A549 (cell line): ENCODE measurements around the gene TMEM119. TPM values are rescaled to one million over a fixed set of nuclear protein-coding genes. Genes with fewer than 3 reads are reported as not detected.

ENCODE experiments used
- ATAC-seq, 2 experiments: fragments of 200-7000 bp in 1 of 2; fragments of >200 bp in 1 of 2; cut with Nextera tagmentation in 1 of 2; cut with Tn5 transposase in 1 of 2; 3 replicates each; pipeline versions ENCODE4 v1.8.0 to v1.9.1; 2018 to 2020; ENCODE audit warnings: mild to moderate bottlenecking in 1 of 2, moderate library complexity in 1 of 2
- CTCF ChIA-PET: fragments of 300-600 bp; sonication (Branson Sonifier 250); formaldehyde crosslinking; extraction: SDS; loops from one replicate; lab custom pipeline; 2021; ENCODE audit warnings: antibody characterized with exemption, inconsistent platforms; lab: Yijun Ruan, JAX
- POLR2A ChIA-PET: fragments of 350-600 bp; formaldehyde crosslinking; extraction: SDS; loops from one replicate; lab custom pipeline; 2021; ENCODE audit warnings: antibody characterized with exemption, inconsistent platforms; lab: Yijun Ruan, JAX
- DNase-seq, 2 experiments: peaks; one replicate each; pipeline versions ENCODE4 v3.0.0 to v3.0.0-alpha.2; 2011 to 2016; ENCODE audit warnings: low read depth in 1 of 2, low spot score in 1 of 2
- FAIRE-seq: peaks from 2 replicates; lab custom pipeline; 2011; peaks lifted over from hg19 to GRCh38; lab: Jason Lieb, UNC
- H3K27ac ChIP-seq, 2 experiments: fragments of >200 bp; sonication (Bioruptor Twin); formaldehyde crosslinking; 3 replicates each; pipeline ENCODE4 v1.5.1; 2016 to 2017
- H3K4me1 ChIP-seq: fragments of >200 bp; sonication (Bioruptor Twin); formaldehyde crosslinking; 3 replicates; pipeline ENCODE4 v1.6.1; 2016
- H3K4me2 ChIP-seq: fragments of >200 bp; sonication (Bioruptor Twin); formaldehyde crosslinking; 3 replicates; pipeline ENCODE4 v1.6.1; 2016
- H3K4me3 ChIP-seq: fragments of >200 bp; sonication (Bioruptor Twin); formaldehyde crosslinking; 3 replicates; pipeline ENCODE4 v1.5.1; 2016
- H3K9me3 ChIP-seq: fragments of >200 bp; sonication (Bioruptor Twin); formaldehyde crosslinking; 3 replicates; pipeline ENCODE4 v1.6.1; 2016
- CBX2 ChIP-seq: fragments of 200-600 bp; sonication (generic); IDR thresholded peaks from 2 replicates; pipeline ENCODE4 v1.6.1; 2016; ENCODE audit warnings: low read depth, mild to moderate bottlenecking, borderline replicate concordance
- CTCF ChIP-seq: fragments of >200 bp; sonication (Bioruptor Twin); formaldehyde crosslinking; IDR thresholded peaks from 3 replicates; pipeline ENCODE4 v1.5.1; 2016
- EHF ChIP-seq: fragments of 250-450 bp; sonication (Bioruptor Pico); IDR thresholded peaks from 2 replicates; pipeline ENCODE4 v1.5.0; 2020; ENCODE audit warnings: mild to moderate bottlenecking
- EHMT2 ChIP-seq: fragments of 200-600 bp; sonication (generic); IDR thresholded peaks from 2 replicates; pipeline ENCODE4 v1.6.1; 2016; ENCODE audit warnings: antibody characterized with exemption, low read depth, mild to moderate bottlenecking, moderate library complexity
- ELK1 ChIP-seq: fragments of 150-350 bp; IDR thresholded peaks from 2 replicates; pipeline ENCODE4 v1.6.1; 2014; ENCODE audit warnings: low read depth, mild to moderate bottlenecking, low read length
- EP300 ChIP-seq, 2 experiments: fragments of >200 bp; sonication (Bioruptor Twin); formaldehyde crosslinking; IDR thresholded peaks; 2 replicates in 1 of 2; 3 replicates in 1 of 2; pipeline ENCODE4 v1.6.1; 2016 to 2017
- ESRRA ChIP-seq: fragments of 150-350 bp; IDR thresholded peaks from 2 replicates; pipeline ENCODE4 v1.6.1; 2014; ENCODE audit warnings: mild to moderate bottlenecking, low read length, borderline replicate concordance
- HMGXB4 ChIP-seq: fragments of 250-450 bp; sonication (Bioruptor Pico); IDR thresholded peaks from 2 replicates; pipeline ENCODE4 v1.5.0; 2021; ENCODE audit warnings: mild to moderate bottlenecking, moderate library complexity, borderline replicate concordance
- HOXB5 ChIP-seq: fragments of 250-450 bp; sonication (Bioruptor Pico); IDR thresholded peaks from 2 replicates; pipeline ENCODE4 v1.5.0; 2020; ENCODE audit warnings: mild to moderate bottlenecking, moderate library complexity
- JUN ChIP-seq, 2 experiments: fragments of >200 bp; sonication (Bioruptor Twin); formaldehyde crosslinking; IDR thresholded peaks; 2 replicates in 1 of 2; 3 replicates in 1 of 2; pipeline ENCODE4 v1.6.1; 2016 to 2017
- JUNB ChIP-seq: fragments of >200 bp; sonication (Bioruptor Twin); formaldehyde crosslinking; IDR thresholded peaks from 2 replicates; pipeline ENCODE4 v1.6.1; 2016
- KDM1A ChIP-seq: fragments of 200-600 bp; sonication (generic); IDR thresholded peaks from 2 replicates; pipeline ENCODE4 v1.6.1; 2016; ENCODE audit warnings: low read depth, mild to moderate bottlenecking
- NPAS2 ChIP-seq: fragments of 250-450 bp; sonication (Bioruptor Pico); IDR thresholded peaks from 2 replicates; pipeline ENCODE4 v1.8.0; 2022; ENCODE audit warnings: mild to moderate bottlenecking, moderate library complexity, borderline replicate concordance
- RAD21 ChIP-seq, 2 experiments: fragments of >200 bp in 1 of 2; sonication (Bioruptor Twin) in 1 of 2; formaldehyde crosslinking in 1 of 2; IDR thresholded peaks in 1 of 2; conservative IDR thresholded peaks in 1 of 2; 2 replicates in 1 of 2; 3 replicates in 1 of 2; pipeline ENCODE4 v1.6.1; 2012 to 2018; ENCODE audit warnings: inconsistent platforms in 1 of 2
- RARB ChIP-seq: fragments of 250-450 bp; sonication (Bioruptor Pico); IDR thresholded peaks from 2 replicates; pipeline ENCODE4 v1.8.0; 2021; ENCODE audit warnings: mild to moderate bottlenecking, moderate library complexity
- REST ChIP-seq: fragments of 200-600 bp; sonication (generic); IDR thresholded peaks from 2 replicates; pipeline ENCODE4 v1.6.1; 2016; ENCODE audit warnings: antibody characterized with exemption, mild to moderate bottlenecking, moderate library complexity
- RFX5 ChIP-seq: fragments of 450-650 bp; IDR thresholded peaks from 2 replicates; pipeline ENCODE4 v1.7.1; 2014; ENCODE audit warnings: antibody characterized with exemption, mild to moderate bottlenecking, moderate library complexity
- ZFP36 ChIP-seq: fragments of 450-650 bp; IDR thresholded peaks from 2 replicates; pipeline ENCODE4 v1.6.1; 2014; ENCODE audit warnings: borderline replicate concordance; ENCODE audit not compliant: partially characterized antibody
- ZSCAN20 ChIP-seq: fragments of 250-450 bp; sonication (Bioruptor Pico); IDR thresholded peaks from 2 replicates; pipeline ENCODE4 v1.8.0; 2022; ENCODE audit warnings: mild to moderate bottlenecking, moderate library complexity
- WGBS: methylation state at CpG from one replicate; pipeline ENCODE4 v1.1.6; 2017; ENCODE audit errors: missing lambda C conversion rate; 5-methylcytosine and 5-hydroxymethylcytosine counted together
- polyA plus RNA-seq, 4 experiments: library from polyadenylated mRNA; depleted of rRNA in 3 of 4; stranded (reverse); fragments of >200 nt; fragmentation: RNase III in 1 of 4; extraction: RNeasy Plus Mini Kit Qiagen cat#74134 plus additional on column Dnase treatment in 1 of 4; gene quantifications; 2 replicates in 3 of 4; 3 replicates in 1 of 4; pipeline ENCODE4 v1.2.3, GENCODE V29; 2011 to 2017

Gene TMEM119
- polyA plus RNA-seq, 2 of the 4 experiments (the other 2 are of a cell fraction): not detected

- H3K27ac ChIP-seq: peak overlapping the region in 1 of 2 experiments; percentile 43; a peak in 3 of 6 replicates
- H3K4me2 ChIP-seq: no peak overlapping the region
- 0 out of 2 replicates have a peak, but pooled peaks have one; percentile 61 for TF ChIP-seq KDM1A
- peak; percentile 74 for TF ChIP-seq ZFP36
- no peak for TF ChIP-seq NPAS2
- no peak for TF ChIP-seq RAD21 (conservative IDR thresholded peaks at IDR 0.05 in 1 of 2, IDR thresholded peaks at IDR 0.05 in 1 of 2)
- TF ChIP-seq RFX5: no peak
- TF ChIP-seq ZSCAN20 (CRISPR knock-in tag): no peak
- FAIRE-seq (no peak), DNase-seq (no peak), ATAC-seq (no peak)
- 54% methylated on average over 4 of the region's 4 CpGs for WGBS
- ChIA-PET POLR2A (no interaction called here), CTCF (interaction anchor here (1.6 to 20.7 kb wide), 3 partner anchors 10 to 479 kb away, joined by 4 to 533 read pairs (median 5); partner anchors contain the start of genes ALKBH2, ISCU and SART3)
- peaks cover 22% of the 10 kb centered on the region for H3K4me1 ChIP-seq
- no peak overlapping the region for H3K4me3 ChIP-seq
- no peaks in the 10 kb centered on the region for H3K9me3 ChIP-seq
Measured at GRCh38 chr12:108614041-108614440, 16.2 kb upstream of the TMEM119 start.

GRCh38 chr12:108613548-108613947, 15.7 kb upstream of the TMEM119 start:
- POLR2A ChIA-PET: no interaction called here
- FAIRE-seq (no peak), ATAC-seq (peak; percentile 41 to 68; a peak in 3 of 6 replicates), DNase-seq (peak; percentile 47 to 61)
- Histone ChIP-seq H3K27ac (peak overlapping the region in 1 of 2 experiments; percentile 43; a peak in 3 of 6 replicates), H3K9me3 (no peaks in the 10 kb centered on the region), H3K4me2 (peak overlapping the region; percentile 7; the same call in 1 of the 3 replicates), H3K4me3 (no peak overlapping the region), H3K4me1 (peaks cover 22% of the 10 kb centered on the region)
- 49% methylated on average over 9 of the region's 9 CpGs for WGBS
- TF ChIP-seq EHMT2: no peak
- no peak for TF ChIP-seq ESRRA
- no peak for TF ChIP-seq REST
- TF ChIP-seq CTCF: no peak
- TF ChIP-seq ELK1: no peak
- CTCF ChIA-PET: interaction anchor here (1.6 to 20.7 kb wide), 3 partner anchors 9 to 479 kb away, joined by 4 to 533 read pairs (median 5); partner anchors contain the start of genes ALKBH2, ISCU and SART3

GRCh38 chr12:108612788-108613282, 15.0 kb upstream of the TMEM119 start:
- peaks cover 19% of the 10 kb centered on the region for H3K4me1 ChIP-seq
- ATAC-seq (peak; percentile 19 to 35; a peak in 2 of 6 replicates), DNase-seq (no peak), FAIRE-seq (no peak)
- H3K4me3 ChIP-seq: no peak overlapping the region
- no peaks in the 10 kb centered on the region for H3K9me3 ChIP-seq
- CTCF ChIA-PET: interaction anchor here (0.6 to 20.7 kb wide), 11 partner anchors 31 to 694 kb away, joined by 3 to 533 read pairs (median 3); partner anchors contain the start of genes ALKBH2, ISCU and SART3
- 81% methylated on average over 8 of the region's 8 CpGs for WGBS
- peak overlapping the region in 1 of 2 experiments; percentile 43; a peak in 2 of 6 replicates for H3K27ac ChIP-seq
- H3K4me2 ChIP-seq: no peak overlapping the region
- POLR2A ChIA-PET: no interaction called here
- no peak for TF ChIP-seq REST
- no peak for TF ChIP-seq JUNB
- TF ChIP-seq HOXB5 (CRISPR knock-in tag): no peak
- TF ChIP-seq RARB (CRISPR knock-in tag): no peak
- TF ChIP-seq CBX2: no peak
- TF ChIP-seq JUN (IDR thresholded peaks at IDR 0.05): no peak
- no peak for TF ChIP-seq EP300 (IDR thresholded peaks at IDR 0.05)
- no peak for TF ChIP-seq HMGXB4
- no peak for TF ChIP-seq EHF
